ENCODE measurements around the gene SOCS1.
A peak's percentile ranks its signal among the peaks of the same experiment; 100 is the strongest.
"Not testable (repeated sequence)": the region's sequence is repeated elsewhere in the genome, so short reads cannot be mapped to it uniquely, and the experiment has no call there.

SOCS1 gene

GRCh38 chr16:11255737-11256660 lies at the start of gene SOCS1:
Gene SOCS1, minus strand, starts transcription at chr16:11256204. Its CDS starts 726 bp downstream, at chr16:11255478.
- peak; percentile 84 for DNase-seq (ENCODE audit: low spot score)

- no peak for DNase-seq (ENCODE audit: low spot score)
Observed at GRCh38 chr16:11303405-11304138, 47.6 kb upstream of the SOCS1 start.

GRCh38 chr16:11302977-11303376 lies 47.0 kb upstream of the SOCS1 start:
- no peak for DNase-seq (ENCODE audit: low spot score)

- no peak for DNase-seq (ENCODE audit: low spot score)
Observed at GRCh38 chr16:11301645-11302501, 45.9 kb upstream of the SOCS1 start.

GRCh38 chr16:11300560-11300892 lies 44.5 kb upstream of the SOCS1 start:
- no peak for DNase-seq (ENCODE audit: low spot score)

- no peak for DNase-seq (ENCODE audit: low spot score)
Observed at GRCh38 chr16:11299865-11300559, 44.0 kb upstream of the SOCS1 start.

GRCh38 chr16:11298950-11299547 lies 43.0 kb upstream of the SOCS1 start:
- not testable (repeated sequence) for DNase-seq (ENCODE audit: low spot score)

GRCh38 chr16:11298143-11298900 lies 42.3 kb upstream of the SOCS1 start:
- DNase-seq (ENCODE audit: low spot score) = no peak

- no peak for DNase-seq (ENCODE audit: low spot score)
Observed at GRCh38 chr16:11297492-11298142, 41.6 kb upstream of the SOCS1 start.

- no peak for DNase-seq (ENCODE audit: low spot score)
Observed at GRCh38 chr16:11296706-11297491, 40.9 kb upstream of the SOCS1 start.

GRCh38 chr16:11296351-11296705 lies 40.3 kb upstream of the SOCS1 start:
- no peak for DNase-seq (ENCODE audit: low spot score)

GRCh38 chr16:11295672-11296071 lies 39.7 kb upstream of the SOCS1 start:
- DNase-seq (ENCODE audit: low spot score) = no peak

GRCh38 chr16:11292076-11292748 lies 36.2 kb upstream of the SOCS1 start:
- no peak for DNase-seq (ENCODE audit: low spot score)

- DNase-seq (ENCODE audit: low spot score) = no peak
Observed at GRCh38 chr16:11291091-11291703, 35.2 kb upstream of the SOCS1 start.

- no peak for DNase-seq (ENCODE audit: low spot score)
Observed at GRCh38 chr16:11290102-11290893, 34.3 kb upstream of the SOCS1 start.

- DNase-seq (ENCODE audit: low spot score) = not testable (repeated sequence)
Observed at GRCh38 chr16:11289696-11290095, 33.7 kb upstream of the SOCS1 start.

GRCh38 chr16:11289202-11289601 lies 33.2 kb upstream of the SOCS1 start:
- DNase-seq (ENCODE audit: low spot score) = no peak

All from RKO (cell line).